ENCODE measurements around the gene FAF1.
A peak's percentile ranks its signal among the peaks of the same experiment; 100 is the strongest.

FAF1 gene

DNA sequence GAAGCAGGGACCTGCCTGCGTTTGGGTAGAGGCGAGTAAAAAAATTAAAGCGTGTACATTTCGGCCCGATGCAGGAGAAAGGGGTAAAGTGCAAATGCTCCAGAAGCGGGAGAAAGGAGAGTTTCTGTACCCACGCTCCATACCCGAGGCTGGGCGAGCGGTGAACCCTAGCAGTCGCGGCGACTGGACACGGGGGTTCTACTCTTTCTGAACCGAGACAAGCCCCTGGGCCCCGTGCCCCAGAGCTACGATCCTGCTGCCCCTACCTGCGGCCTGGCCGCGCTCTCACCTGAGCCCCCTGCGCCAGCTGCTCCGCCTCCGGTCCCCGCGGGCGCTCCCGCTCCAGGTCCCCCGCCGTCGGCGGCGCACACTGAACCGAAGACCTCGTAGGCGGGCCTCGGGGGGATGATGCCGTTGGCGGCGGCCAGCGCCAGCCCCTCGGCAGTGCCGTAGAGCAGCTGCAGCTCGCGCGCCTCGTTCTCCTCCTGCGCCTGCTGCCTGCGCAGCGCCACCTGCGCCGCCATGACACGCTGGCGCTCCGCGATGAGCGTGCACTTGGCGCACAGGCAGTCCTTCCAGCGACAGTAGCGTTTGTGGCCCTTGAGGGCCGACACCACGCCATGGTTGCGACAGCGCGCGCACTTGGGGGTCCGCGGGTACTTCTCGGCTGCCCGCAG is 539.2 kb downstream of the FAF1 start:
- Histone ChIP-seq H3K27me3 (ENCODE audit: insufficient read depth, low read length) (peaks cover 100% of the 10 kb centered on the region), H3K36me3 (ENCODE audit: insufficient read depth, low read length) (no peaks in the 10 kb centered on the region), H3K4me1 (ENCODE audit: insufficient read depth, low read length) (peaks cover 9% of the 10 kb centered on the region), H3K27ac (ENCODE audit: low read depth, low read length) (no peak overlapping the region), H3K9me3 (ENCODE audit: insufficient read depth, low read depth, low read length) (no peaks in the 10 kb centered on the region), H3K4me3 (ENCODE audit: low read length) (peak overlapping the region; percentile 40), H3K9ac (ENCODE audit: low read depth, low read length) (no peak overlapping the region)
- 2% methylated on average over 69 of the region's 69 CpGs for WGBS

- no peak overlapping the region for H3K27ac ChIP-seq (ENCODE audit: low read depth, low read length)
- no peak overlapping the region for H3K9ac ChIP-seq (ENCODE audit: low read depth, low read length)
- H3K4me1 ChIP-seq (ENCODE audit: insufficient read depth, low read length) = peaks cover 12% of the 10 kb centered on the region
- H3K36me3 ChIP-seq (ENCODE audit: insufficient read depth, low read length) = no peaks in the 10 kb centered on the region
- WGBS = 7% methylated on average over 21 of the region's 21 CpGs
- H3K4me3 ChIP-seq (ENCODE audit: low read length) = no peak overlapping the region
- peaks cover 100% of the 10 kb centered on the region for H3K27me3 ChIP-seq (ENCODE audit: insufficient read depth, low read length)
- no peaks in the 10 kb centered on the region for H3K9me3 ChIP-seq (ENCODE audit: insufficient read depth, low read depth, low read length)
Measured at GRCh38 chr1:50419907-50420677, 540.0 kb downstream of the FAF1 start.

GRCh38 chr1:50419192-50419906 is 540.7 kb downstream of the FAF1 start:
- no peak overlapping the region for H3K4me3 ChIP-seq (ENCODE audit: low read length)
- peaks cover 12% of the 10 kb centered on the region for H3K4me1 ChIP-seq (ENCODE audit: insufficient read depth, low read length)
- no peak overlapping the region for H3K9ac ChIP-seq (ENCODE audit: low read depth, low read length)
- WGBS = 3% methylated on average over 60 of the region's 60 CpGs
- H3K27ac ChIP-seq (ENCODE audit: low read depth, low read length) = no peak overlapping the region
- H3K36me3 ChIP-seq (ENCODE audit: insufficient read depth, low read length) = no peaks in the 10 kb centered on the region
- peaks cover 100% of the 10 kb centered on the region for H3K27me3 ChIP-seq (ENCODE audit: insufficient read depth, low read length)
- no peaks in the 10 kb centered on the region for H3K9me3 ChIP-seq (ENCODE audit: insufficient read depth, low read depth, low read length)

DNA sequence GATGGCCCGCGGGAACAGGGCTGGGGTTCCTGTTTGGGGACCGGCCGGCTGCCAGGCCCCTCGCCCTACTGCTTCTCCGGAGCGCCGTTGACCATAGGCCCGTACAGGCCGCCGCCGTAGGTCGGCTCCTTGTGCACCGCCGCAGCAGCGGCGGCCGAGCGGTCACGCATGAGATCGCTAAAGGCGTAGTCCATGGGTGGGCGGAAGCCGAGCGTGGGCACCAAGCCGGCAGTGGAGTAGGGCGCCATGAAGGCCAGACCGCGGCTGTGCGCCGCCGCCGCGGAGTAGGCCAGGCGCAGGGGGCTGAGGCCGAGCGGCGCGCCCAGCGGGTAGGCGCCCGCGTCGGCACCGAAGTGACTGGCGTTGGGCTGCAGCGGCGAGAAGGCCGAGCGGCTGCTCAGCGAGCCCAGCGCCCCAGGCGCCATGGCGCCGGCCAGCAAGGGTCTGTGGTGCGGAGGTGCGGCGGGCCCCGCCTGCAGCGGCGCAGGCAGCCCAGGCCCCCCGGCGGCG is 541.4 kb downstream of the FAF1 start:
- H3K27me3 ChIP-seq (ENCODE audit: insufficient read depth, low read length) = peaks cover 100% of the 10 kb centered on the region
- H3K27ac ChIP-seq (ENCODE audit: low read depth, low read length) = no peak overlapping the region
- H3K9me3 ChIP-seq (ENCODE audit: insufficient read depth, low read depth, low read length) = no peaks in the 10 kb centered on the region
- no peaks in the 10 kb centered on the region for H3K36me3 ChIP-seq (ENCODE audit: insufficient read depth, low read length)
- WGBS = under 1% methylated on average over 64 of the region's 64 CpGs
- no peak overlapping the region for H3K9ac ChIP-seq (ENCODE audit: low read depth, low read length)
- H3K4me1 ChIP-seq (ENCODE audit: insufficient read depth, low read length) = peaks cover 12% of the 10 kb centered on the region
- peak overlapping the region; percentile 42 for H3K4me3 ChIP-seq (ENCODE audit: low read length)

DNA sequence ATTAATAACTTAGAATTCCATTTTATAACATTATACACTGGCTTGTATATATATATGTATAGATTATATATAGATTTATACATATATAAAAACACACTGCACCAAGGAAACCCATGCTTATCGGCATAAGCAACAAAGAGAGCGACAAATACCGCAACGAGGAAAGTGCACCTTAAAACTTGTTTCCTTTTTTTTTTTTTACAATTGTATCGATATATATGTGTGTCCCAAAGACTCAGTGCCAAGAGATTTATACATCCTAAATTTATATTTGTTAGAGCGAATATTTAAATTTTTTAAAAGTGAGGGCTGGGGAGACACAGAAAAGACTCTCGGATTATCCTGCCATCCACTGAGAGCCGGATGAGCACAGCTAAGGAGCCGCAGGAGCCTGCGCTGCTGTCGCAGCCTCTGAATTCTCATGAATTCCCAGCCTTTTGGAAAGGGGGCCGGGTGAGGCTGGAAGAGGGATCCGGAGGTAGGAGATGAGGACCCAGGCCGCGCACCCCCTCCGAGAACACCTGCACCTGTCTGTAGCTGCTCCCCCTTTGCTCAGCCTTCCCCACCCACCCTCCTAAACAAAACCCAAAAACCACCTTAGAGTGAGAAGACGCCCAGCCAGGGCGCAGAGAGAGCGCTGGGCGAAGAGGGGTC is 542.0 kb downstream of the FAF1 start:
- Histone ChIP-seq H3K9me3 (ENCODE audit: insufficient read depth, low read depth, low read length) (no peaks in the 10 kb centered on the region), H3K4me3 (ENCODE audit: low read length) (peak overlapping the region; percentile 42), H3K4me1 (ENCODE audit: insufficient read depth, low read length) (peaks cover 12% of the 10 kb centered on the region), H3K27ac (ENCODE audit: low read depth, low read length) (no peak overlapping the region), H3K36me3 (ENCODE audit: insufficient read depth, low read length) (no peaks in the 10 kb centered on the region), H3K27me3 (ENCODE audit: insufficient read depth, low read length) (peaks cover 100% of the 10 kb centered on the region), H3K9ac (ENCODE audit: low read depth, low read length) (no peak overlapping the region)
- WGBS = 8% methylated on average over 18 of the region's 20 CpGs

DNA sequence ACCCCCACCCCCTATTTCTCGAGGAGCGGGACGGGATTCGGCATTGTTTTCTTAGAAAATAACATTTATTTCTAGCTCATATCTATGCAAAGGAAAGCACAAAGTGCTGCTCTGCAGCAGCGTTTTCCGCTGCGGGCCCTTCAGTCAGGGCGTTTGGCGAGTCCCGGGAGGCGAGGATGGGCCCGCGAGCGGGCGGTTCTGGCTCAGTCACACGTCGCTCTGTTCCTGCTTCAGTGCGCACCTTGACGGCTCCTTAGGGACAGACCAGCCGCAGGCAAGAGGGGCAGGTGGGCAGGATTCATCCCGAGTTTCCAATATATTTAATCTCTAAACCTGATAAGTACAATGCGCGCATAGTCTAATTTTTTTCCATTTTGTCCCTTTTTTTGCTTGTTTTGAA is 542.6 kb downstream of the FAF1 start:
- Histone ChIP-seq H3K9me3 (ENCODE audit: insufficient read depth, low read depth, low read length) (no peaks in the 10 kb centered on the region; the same call in 1 of the 2 replicates), H3K36me3 (ENCODE audit: insufficient read depth, low read length) (no peaks in the 10 kb centered on the region), H3K4me1 (ENCODE audit: insufficient read depth, low read length) (peaks cover 12% of the 10 kb centered on the region), H3K27ac (ENCODE audit: low read depth, low read length) (no peak overlapping the region), H3K9ac (ENCODE audit: low read depth, low read length) (no peak overlapping the region), H3K4me3 (ENCODE audit: low read length) (peak overlapping the region; percentile 39), H3K27me3 (ENCODE audit: insufficient read depth, low read length) (peaks cover 100% of the 10 kb centered on the region)
- WGBS = 5% methylated on average over 23 of the region's 23 CpGs

DNA sequence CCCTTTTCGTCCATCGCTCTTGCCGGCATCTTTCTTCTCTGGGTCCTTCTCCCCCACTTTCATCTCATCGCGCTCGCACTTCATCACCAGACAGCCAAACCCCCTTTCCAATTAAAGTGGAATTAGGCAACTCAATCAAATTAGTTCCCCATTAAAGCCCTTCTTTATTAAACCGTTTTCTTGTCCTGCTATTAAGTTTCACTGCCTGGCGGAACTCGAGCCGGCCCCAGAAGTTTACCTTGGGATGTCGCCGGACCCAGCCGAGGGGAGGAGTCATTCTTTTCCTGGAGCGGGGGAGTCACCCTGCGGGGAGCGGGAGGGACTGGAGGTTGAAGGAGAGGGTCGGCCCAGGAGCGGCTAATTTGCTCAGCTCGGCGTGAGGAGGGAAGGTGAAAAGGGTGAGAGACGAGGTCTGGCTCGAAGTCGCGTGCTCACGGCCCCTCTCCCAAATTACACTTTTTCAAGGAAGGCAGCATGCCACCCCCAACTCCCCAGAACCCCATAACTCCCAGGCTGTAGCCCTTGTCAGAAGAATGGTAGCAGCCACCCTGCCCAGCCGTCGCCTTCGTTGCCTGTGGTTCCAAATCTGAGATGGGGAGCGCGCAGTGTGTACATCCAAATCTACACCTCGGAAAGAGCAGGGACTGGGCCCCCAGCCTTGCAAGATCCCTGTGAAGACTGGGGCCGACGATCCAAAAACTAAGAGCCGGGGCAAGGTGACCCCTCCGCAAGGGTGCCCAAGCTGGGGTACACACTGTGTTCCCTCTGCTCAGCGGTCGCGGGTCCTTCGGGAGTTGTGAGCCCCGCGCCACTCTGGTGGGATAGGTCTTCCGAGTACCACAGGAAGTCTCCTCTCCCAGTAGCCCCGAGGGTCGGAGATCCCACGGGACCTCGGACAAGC is 543.3 kb downstream of the FAF1 start:
- H3K9ac ChIP-seq (ENCODE audit: low read depth, low read length) = no peak overlapping the region
- H3K4me3 ChIP-seq (ENCODE audit: low read length) = peak overlapping the region; percentile 39
- H3K9me3 ChIP-seq (ENCODE audit: insufficient read depth, low read depth, low read length) = no peaks in the 10 kb centered on the region; the same call in 1 of the 2 replicates
- H3K27me3 ChIP-seq (ENCODE audit: insufficient read depth, low read length) = peaks cover 100% of the 10 kb centered on the region
- H3K27ac ChIP-seq (ENCODE audit: low read depth, low read length) = no peak overlapping the region
- no peaks in the 10 kb centered on the region for H3K36me3 ChIP-seq (ENCODE audit: insufficient read depth, low read length)
- H3K4me1 ChIP-seq (ENCODE audit: insufficient read depth, low read length) = peaks cover 8% of the 10 kb centered on the region; the same call in 1 of the 2 replicates
- WGBS = 1% methylated on average over 46 of the region's 46 CpGs

DNA sequence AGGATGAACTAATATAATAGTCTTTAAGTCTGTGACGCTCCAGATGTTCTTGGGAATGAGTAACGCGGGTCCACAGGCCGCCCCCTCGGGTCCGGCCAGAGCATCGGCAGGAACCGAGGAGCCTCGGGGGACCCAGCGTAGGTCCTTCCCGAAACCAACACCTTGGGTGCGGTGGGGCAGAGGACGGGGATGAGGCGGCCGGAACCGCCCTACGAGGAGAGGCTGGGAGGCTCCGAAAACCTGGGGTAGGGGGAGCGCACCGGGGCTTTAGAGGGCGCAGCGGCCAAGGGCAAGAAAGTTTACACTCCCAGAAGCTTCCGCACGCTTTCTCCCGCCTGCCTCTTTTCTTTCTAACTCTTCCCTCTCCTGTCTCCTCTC is 543.9 kb downstream of the FAF1 start:
- Histone ChIP-seq H3K9ac (ENCODE audit: low read depth, low read length) (no peak overlapping the region), H3K9me3 (ENCODE audit: insufficient read depth, low read depth, low read length) (no peaks in the 10 kb centered on the region; the same call in 1 of the 2 replicates), H3K27ac (ENCODE audit: low read depth, low read length) (no peak overlapping the region), H3K4me1 (ENCODE audit: insufficient read depth, low read length) (peaks cover 5% of the 10 kb centered on the region; the same call in 1 of the 2 replicates), H3K36me3 (ENCODE audit: insufficient read depth, low read length) (no peaks in the 10 kb centered on the region), H3K4me3 (ENCODE audit: low read length) (peak overlapping the region; percentile 39), H3K27me3 (ENCODE audit: insufficient read depth, low read length) (peaks cover 100% of the 10 kb centered on the region)
- whole genome bisulfite sequencing = 2% methylated on average over 25 of the region's 25 CpGs

DNA sequence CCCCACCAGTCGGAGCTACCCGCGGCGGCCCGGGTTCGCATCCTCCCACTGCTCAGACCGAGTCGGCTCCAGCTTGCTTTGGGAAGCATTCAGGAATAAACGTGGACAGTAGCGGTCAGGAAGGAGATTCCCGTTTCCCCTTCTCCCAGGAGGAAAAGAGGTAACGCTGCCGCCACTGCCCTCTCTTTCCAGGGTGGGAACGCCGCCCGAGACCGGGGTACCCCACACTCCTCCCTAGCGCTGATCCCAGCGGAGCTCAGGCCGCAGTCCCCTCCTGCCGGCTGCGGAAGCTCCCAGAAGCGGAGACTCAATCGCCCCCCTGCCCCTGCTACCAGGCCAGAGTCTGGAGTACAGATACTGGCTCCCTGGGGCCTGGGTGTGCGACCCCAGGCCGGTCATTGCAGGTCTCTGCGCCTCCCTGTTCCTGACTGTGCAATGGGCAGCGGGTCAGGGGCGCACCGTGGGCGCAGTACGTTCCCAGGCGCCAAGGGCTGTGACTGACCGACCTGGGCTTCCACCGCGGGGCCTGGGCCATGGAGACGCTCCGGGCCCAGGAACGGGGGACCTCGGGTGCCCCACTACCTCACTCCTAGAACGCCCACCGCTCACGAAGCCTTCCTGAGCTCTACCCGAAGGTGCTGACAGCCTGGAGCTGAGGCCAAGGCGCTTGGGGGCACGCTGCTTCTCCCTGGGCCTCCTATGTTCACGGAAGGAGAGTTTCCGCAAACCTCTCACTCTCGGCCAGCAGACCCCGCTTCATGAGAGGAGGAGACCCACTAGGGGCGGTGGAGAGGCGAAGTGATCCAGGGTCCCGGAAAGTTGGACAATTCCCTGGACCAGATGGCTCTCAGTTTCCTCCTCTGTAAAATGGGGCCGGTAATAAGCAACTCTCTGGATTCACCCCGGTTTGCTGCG is 544.6 kb downstream of the FAF1 start:
- peaks cover 99% of the 10 kb centered on the region for H3K27me3 ChIP-seq (ENCODE audit: insufficient read depth, low read length)
- no peaks in the 10 kb centered on the region for H3K36me3 ChIP-seq (ENCODE audit: insufficient read depth, low read length)
- H3K9ac ChIP-seq (ENCODE audit: low read depth, low read length) = no peak overlapping the region
- no peaks in the 10 kb centered on the region; the same call in 1 of the 2 replicates for H3K9me3 ChIP-seq (ENCODE audit: insufficient read depth, low read depth, low read length)
- H3K4me1 ChIP-seq (ENCODE audit: insufficient read depth, low read length) = peaks cover 5% of the 10 kb centered on the region; the same call in 1 of the 2 replicates
- WGBS = 6% methylated on average over 56 of the region's 56 CpGs
- no peak overlapping the region for H3K27ac ChIP-seq (ENCODE audit: low read depth, low read length)
- peak overlapping the region; percentile 39 for H3K4me3 ChIP-seq (ENCODE audit: low read length)
